Midbrain (tissue), 1 donor: ENCODE measurements around the gene C10orf143.

Source experiments
- DNase-seq: peaks from one replicate; lab custom pipeline; 2025; lab: John Stamatoyannopoulos, UW

C10orf143 gene

GRCh38 chr10:130052193-130052592 lies 58.4 kb downstream of the C10orf143 start:
- no peak for DNase-seq

DNA sequence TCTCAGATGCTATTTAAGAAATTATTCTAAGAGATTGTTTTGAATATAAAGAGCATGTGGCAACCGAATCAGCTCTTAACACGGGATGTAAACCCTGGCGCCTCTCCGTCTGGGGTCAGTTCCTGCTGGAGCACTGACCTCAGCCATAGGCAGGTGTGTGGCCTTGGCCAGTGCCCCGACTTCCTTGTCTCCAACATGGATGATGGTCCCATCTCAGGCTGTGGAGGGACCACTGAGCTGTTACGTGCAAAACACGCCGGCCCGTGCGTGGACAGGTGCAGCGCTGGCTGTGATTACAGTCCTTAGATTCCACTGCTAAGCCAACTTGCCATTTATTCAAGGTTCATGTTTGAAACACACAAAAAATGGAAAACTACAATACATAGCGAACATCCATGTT lies 59.9 kb downstream of the C10orf143 start:
- no peak for DNase-seq

DNA sequence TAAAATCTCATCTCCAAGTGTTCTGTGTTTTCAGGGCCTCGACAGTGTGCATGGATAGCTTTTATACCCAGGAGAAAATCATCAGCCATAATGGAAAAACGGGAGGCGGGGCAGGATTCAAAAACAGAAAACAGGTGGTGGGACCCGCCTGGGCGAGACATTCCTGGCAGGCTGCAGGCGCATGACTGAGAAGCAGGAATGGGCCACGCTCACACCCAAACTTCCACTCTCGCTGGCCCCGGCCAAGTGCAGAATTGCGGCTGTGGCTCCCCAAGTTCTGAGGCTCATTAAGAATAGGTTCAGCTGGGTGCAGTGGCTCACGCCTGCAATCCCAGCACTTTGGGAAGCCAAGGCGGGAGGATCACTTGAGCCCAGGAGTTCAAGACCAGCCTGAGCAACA lies 60.6 kb downstream of the C10orf143 start:
- no peak for DNase-seq

- DNase-seq: no peak
Measured at GRCh38 chr10:130049244-130049643, 61.4 kb downstream of the C10orf143 start.

DNA sequence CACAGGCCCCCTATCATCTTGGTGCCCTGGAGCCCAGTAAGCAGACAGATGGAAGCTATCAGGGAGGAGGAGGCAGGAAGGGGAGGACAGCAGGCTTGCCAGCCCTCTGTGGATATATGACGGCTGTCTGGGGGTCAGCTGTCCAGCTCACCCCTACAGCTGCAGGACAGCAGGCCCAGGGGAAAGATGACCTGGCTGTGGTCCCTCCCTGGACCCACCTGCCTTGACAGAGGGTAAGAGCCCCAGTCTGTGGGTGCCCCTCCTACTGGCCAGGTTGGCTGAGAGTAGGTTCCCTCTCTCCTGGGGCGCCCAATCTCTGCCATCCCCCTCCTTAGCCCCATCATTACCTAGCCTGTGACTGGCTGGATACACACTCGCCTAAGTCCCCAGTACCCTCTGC lies 62.5 kb downstream of the C10orf143 start:
- no peak for DNase-seq

DNA sequence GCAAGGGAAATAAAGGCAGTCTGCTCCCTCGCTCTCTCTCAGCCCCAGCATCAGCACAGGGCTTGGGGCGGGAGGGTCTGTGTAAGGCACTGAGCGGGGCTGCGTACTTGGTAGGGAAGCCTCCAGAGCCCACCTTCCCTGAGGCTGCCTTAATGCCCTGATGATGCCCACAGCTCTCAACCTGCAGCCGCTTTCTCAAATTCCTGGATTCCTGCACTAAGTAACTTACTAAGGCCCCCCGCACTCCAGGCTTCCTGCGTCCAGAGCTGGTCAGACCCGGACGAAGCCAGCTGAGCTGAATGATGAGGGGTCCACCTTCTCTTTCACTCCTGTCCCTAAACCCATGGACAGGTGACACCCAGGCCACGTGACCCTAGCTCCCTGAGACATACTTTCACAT lies 63.3 kb downstream of the C10orf143 start:
- DNase-seq: no peak

DNA sequence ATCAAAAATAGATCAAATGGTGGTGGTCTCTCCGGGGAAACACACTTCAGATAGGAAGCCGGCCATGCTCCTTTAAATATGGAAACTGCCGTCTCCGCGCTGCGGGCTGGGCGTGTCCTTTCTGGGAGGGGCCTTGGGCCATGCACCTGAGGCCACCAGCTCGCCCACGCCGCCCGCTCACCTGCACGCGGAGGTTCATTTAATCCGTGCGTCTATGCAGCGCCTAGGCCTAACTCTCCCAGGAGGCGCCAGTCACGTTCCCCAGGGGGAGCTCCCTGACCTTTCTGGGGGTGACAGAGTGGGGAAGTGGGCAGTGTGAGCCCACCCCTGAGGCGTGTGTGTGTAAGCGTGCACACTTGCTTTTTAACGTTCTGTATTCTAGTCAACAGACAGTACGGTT lies 64.0 kb downstream of the C10orf143 start:
- DNase-seq: no peak

- no peak for DNase-seq
Measured at GRCh38 chr10:130045801-130046321, 64.8 kb downstream of the C10orf143 start.

- no peak for DNase-seq
Measured at GRCh38 chr10:130045091-130045652, 65.5 kb downstream of the C10orf143 start.

DNA sequence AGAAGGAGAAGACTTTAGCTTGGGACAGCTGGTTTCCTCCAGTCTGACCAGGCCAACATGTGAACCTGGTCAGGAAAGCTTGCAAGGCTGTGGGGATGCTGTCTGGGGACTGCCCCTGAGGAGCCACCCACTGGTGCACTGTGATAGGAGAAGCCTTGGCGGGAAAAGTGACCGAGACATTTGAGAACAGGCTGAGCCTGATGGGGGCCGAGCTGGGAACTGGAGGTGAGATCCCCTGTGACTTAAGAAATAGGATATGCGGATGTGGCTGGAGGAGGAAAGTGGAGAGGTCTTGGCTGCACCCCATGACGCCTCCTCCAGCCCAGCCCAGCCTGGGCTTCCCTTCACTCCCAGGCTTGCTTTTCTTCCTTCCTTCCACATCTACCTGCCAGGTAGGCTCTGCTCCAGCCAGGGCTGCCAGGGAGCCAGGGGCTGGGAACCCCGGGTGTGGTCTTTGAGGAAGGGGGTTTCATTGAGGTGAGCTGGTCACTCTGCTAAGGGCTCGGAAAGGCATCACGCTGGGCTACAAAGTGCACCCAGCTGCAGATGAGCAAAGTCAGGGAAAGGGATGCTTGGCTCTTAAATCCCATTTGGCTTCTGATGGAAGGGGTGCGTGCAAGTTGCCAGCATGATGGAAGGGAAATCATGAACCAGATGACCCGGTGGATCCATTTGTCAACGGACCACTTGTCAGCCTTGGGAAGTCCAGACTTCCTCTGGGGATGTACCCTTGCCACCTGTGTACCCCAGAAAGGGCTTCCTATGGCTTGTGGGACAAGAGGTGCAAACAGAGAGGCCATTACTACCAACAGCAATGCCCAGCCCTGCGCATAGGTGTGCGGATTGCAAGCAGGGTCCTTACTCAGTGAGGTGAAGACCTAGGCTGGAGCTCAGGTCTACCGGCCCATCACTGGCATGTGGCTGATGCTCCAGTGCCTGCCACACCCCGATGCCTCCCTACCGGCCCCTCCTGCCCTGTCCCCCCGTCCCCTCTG lies 66.3 kb downstream of the C10orf143 start:
- no peak for DNase-seq

- DNase-seq: no peak
Measured at GRCh38 chr10:130043491-130043890, 67.1 kb downstream of the C10orf143 start.

DNA sequence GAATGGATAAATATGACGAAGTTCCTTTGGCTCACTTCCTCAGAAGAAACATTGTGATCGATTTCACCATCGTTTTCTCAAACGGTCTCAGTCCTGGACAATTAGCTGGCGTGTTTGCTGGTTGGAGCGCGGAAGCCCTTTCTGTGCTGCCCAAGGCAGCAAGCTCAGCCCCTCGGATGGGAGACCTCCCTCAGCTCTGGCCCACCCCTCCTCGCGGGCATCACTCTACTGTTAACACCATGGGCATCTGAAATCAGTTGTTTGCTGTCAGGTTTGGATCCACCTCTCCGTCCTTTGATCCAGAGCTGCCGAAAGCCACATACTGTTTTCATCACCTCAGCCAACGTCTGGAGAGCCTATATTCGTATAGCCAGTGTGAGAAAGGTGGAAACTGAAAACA lies 68.2 kb downstream of the C10orf143 start:
- no peak for DNase-seq

- no peak for DNase-seq
Measured at GRCh38 chr10:130041451-130042371, 68.9 kb downstream of the C10orf143 start.

- DNase-seq: no peak
Measured at GRCh38 chr10:130040817-130041330, 69.8 kb downstream of the C10orf143 start.

GRCh38 chr10:130040351-130040750 lies 70.3 kb downstream of the C10orf143 start:
- DNase-seq: no peak

GRCh38 chr10:130039141-130039540 lies 71.5 kb downstream of the C10orf143 start:
- no peak for DNase-seq

- DNase-seq: no peak
Measured at GRCh38 chr10:130038611-130039109, 72.0 kb downstream of the C10orf143 start.

- DNase-seq: no peak
Measured at GRCh38 chr10:130038019-130038555, 72.5 kb downstream of the C10orf143 start.

DNA sequence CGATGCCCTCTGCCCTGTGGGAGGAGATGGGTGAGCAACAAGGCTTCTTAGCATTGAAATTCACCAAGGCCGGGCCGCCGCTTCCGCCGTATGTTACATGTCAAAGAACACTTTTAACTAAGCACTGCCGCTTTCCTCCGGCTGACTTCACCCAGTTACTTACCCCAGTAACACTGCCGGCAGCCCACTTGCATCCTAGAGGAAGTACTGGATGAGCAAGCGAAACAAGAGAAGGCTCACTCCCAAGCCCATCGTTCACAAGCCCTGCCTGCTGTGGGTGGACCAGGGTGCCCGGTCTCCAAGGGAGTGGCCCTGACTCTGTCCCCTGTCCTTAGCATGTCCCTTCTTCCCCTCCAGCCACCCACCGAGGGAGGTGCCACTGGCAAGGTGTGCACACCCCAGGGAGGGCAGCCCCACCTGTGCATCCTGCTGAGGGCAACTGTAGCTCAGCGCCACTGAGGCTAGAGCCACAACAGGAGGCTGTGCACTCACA lies 73.4 kb downstream of the C10orf143 start:
- DNase-seq: no peak

GRCh38 chr10:130036296-130037065 lies 74.1 kb downstream of the C10orf143 start:
- DNase-seq: no peak
